ENCODE results near the gene TRPC4.

The TRPC4 gene

DNA sequence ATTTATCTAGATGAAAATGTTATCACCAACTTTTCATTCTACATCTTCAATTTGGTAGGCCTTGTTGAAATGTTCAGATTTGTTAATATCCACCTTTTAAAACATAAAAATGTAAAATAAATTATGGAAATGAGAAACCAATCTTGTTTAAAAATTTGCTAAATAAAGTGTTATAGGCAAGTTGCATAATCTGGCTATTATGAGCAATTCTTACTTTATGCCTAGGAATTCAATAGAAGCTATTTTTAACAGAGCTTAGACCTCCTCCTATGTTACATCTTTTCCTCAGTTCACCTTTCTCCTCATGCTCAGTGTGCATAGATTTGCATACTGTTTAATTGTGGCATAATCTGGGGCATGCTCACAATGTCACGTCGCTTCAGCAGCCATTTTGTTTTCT is 183.1 kb downstream of the TRPC4 start:
- Histone ChIP-seq H3K4me1 (no peaks in the 10 kb centered on the region), H3K36me3 (replicated peaks) (no peaks in the 10 kb centered on the region), H3K9me3 (no peaks in the 10 kb centered on the region), H3K27me3 (ENCODE audit: low read depth) (no peaks in the 10 kb centered on the region), H3K4me3 (no peak overlapping the region)
- in situ Hi-C loops (cut with MboI; ENCODE audit: low sequenced_read_pairs), result no loop called here
- DNase-seq (ENCODE audit: low spot score in 2 of 2), result no peak

DNA sequence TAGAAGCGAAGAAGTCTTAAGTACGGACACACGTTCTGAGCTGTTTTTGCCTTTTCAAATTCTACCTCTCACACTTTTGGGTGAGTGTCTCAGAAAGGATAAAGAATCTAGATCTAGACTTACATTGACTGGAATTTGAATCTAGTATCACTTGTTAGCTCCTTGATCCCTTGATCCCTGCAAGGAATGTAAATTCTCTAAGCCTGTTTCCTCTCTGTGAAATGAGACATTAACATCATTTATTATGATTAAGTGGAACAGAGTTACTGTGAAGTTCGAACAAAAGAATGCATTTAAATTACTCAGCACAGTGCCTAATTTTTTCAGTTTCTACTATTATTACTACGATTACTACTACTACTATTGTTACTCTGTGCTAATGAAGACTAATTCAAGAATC is 184.4 kb downstream of the TRPC4 start:
- no peak for DNase-seq (ENCODE audit: low spot score in 2 of 2)
- no peaks in the 10 kb centered on the region for H3K36me3 ChIP-seq (replicated peaks)
- no peak overlapping the region for H3K4me3 ChIP-seq
- H3K27me3 ChIP-seq (ENCODE audit: low read depth), result no peaks in the 10 kb centered on the region
- no peaks in the 10 kb centered on the region for H3K9me3 ChIP-seq
- in situ Hi-C loops (cut with MboI; ENCODE audit: low sequenced_read_pairs), result no loop called here
- H3K4me1 ChIP-seq, result no peaks in the 10 kb centered on the region

DNA sequence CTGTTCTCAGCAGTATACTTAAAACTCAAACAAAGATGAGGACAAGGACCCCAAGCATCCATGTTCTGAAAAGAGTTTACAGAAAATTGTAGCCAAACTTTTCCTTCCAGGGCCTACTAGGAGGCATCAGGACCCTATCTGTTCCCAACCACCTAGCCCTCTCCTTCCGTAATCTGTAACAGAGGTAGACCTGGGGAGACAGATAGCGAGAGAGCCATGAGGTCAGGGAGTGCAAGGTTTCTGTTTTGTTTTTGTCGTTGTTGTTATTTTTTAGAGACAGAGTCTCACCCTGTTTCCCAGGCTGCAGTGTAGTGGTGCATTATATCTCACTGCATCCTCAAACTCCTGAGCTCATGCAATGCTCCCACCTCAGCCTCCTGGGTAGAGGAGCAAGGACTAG is 187.1 kb downstream of the TRPC4 start:
- Histone ChIP-seq H3K36me3 (replicated peaks) (no peaks in the 10 kb centered on the region), H3K27me3 (ENCODE audit: low read depth) (no peaks in the 10 kb centered on the region), H3K9me3 (no peaks in the 10 kb centered on the region), H3K4me3 (no peak overlapping the region), H3K4me1 (no peaks in the 10 kb centered on the region)
- in situ Hi-C loops (cut with MboI; ENCODE audit: low sequenced_read_pairs), result no loop called here
- DNase-seq (ENCODE audit: low spot score in 2 of 2), result no peak

DNA sequence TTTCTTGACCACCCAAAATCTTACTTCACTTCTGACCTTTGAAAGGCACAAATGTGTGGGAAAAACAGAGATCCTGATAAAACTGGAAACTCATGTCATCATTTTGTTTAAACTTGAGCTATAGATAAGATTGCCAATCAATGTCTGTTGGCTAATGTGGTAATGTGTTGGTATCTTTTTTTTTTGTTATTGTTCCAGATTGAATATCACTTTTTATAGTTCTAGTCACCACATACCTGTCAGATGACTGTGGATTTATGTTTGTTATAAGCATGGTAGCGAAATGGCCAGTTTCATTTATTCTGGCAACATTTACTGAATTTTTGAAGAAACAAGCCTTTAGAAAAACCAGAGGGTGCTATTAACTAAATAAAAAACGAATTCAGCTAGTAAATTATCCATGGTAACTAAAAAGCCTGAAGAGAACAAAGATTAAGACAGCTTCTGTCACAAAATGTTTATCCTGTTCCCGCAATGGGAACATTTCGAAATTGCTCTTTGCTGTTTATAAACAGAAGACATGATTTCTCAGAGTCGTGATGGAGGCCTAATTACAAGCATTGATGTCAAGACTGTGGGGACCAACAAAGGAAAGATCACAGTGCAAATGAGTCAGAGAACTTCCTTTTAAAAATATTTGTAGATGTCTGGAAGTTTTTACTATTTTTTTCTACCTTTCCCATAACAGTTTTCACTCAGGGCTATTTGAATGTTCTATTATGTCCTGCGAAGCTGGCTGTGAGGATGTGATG is 188.1 kb downstream of the TRPC4 start:
- no peaks in the 10 kb centered on the region for H3K9me3 ChIP-seq
- no peaks in the 10 kb centered on the region for H3K36me3 ChIP-seq (replicated peaks)
- no peak overlapping the region for H3K4me3 ChIP-seq
- H3K27me3 ChIP-seq (ENCODE audit: low read depth), result no peaks in the 10 kb centered on the region
- in situ Hi-C loops (cut with MboI; ENCODE audit: low sequenced_read_pairs), result no loop called here
- no peak for DNase-seq (ENCODE audit: low spot score in 2 of 2)
- H3K4me1 ChIP-seq, result no peaks in the 10 kb centered on the region

DNA sequence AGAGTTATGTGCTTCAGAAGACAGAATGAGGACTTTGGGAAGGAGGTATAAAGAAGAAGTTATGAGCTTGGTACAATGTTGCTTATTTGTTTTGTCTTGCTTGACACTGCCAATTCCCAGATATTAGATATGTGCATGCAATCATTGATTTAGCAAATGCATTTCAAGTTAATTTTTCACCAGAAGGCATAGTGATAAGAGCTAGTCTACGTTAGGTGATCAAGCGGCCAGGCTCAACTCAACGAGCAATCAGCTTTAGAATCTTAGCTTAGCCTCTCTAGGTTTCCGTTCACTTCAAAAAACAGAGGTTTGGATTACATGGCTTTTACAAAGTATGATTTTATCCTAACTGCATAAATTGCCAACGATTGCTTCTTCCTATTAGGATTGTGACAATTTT is 189.4 kb downstream of the TRPC4 start:
- no peaks in the 10 kb centered on the region for H3K27me3 ChIP-seq (ENCODE audit: low read depth)
- no peaks in the 10 kb centered on the region for H3K36me3 ChIP-seq (replicated peaks)
- H3K9me3 ChIP-seq, result no peaks in the 10 kb centered on the region
- no peak overlapping the region for H3K4me3 ChIP-seq
- in situ Hi-C loops (cut with MboI; ENCODE audit: low sequenced_read_pairs), result no loop called here
- DNase-seq (ENCODE audit: low spot score in 2 of 2), result no peak
- no peaks in the 10 kb centered on the region for H3K4me1 ChIP-seq

DNA sequence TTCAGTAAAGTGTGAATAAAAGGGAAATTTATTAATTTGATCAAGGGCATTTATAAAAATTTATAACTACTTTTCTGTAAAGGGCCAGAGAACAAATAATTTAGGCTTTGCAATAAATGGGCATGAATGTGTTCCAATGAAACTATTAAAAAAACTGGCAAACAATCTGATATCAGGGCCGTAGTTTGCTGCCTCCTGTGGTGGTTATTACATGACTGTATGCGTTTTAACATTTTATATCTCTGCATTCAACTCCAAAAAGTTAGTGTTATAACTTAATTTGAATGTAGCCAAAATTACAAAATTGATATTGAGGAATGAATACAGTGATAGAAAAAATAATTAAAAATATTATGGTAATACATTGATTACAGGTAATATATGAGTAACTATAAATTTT is 190.5 kb downstream of the TRPC4 start:
- in situ Hi-C loops (cut with MboI; ENCODE audit: low sequenced_read_pairs), result no loop called here
- Histone ChIP-seq H3K27me3 (ENCODE audit: low read depth) (no peaks in the 10 kb centered on the region), H3K9me3 (no peaks in the 10 kb centered on the region), H3K4me1 (no peaks in the 10 kb centered on the region), H3K36me3 (replicated peaks) (no peaks in the 10 kb centered on the region), H3K4me3 (no peak overlapping the region)
- DNase-seq (ENCODE audit: low spot score in 2 of 2), result no peak

DNA sequence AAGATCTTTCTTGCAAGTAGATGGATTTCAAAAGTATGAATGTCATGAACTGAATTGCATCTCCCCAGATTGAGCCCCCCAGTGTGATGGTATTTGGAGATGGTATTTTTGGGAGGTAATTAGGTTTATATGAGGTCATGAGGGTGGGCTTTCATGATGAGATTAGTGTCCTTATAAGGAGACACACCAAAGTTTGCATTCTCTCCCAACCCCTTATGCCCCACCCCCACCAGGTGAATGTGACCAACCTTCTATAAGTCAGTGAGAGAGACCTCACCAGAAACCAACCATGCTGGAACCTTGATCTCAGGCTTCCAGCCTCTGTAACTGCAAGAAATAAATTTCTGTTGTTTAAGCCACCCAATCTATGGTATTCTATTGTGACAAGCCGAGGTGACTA is 199.7 kb downstream of the TRPC4 start:
- Histone ChIP-seq H3K9me3 (no peaks in the 10 kb centered on the region), H3K4me3 (no peak overlapping the region), H3K36me3 (replicated peaks) (no peaks in the 10 kb centered on the region), H3K27me3 (ENCODE audit: low read depth) (no peaks in the 10 kb centered on the region), H3K4me1 (no peaks in the 10 kb centered on the region)
- DNase-seq (ENCODE audit: low spot score in 2 of 2), result no peak
- in situ Hi-C loops (cut with MboI; ENCODE audit: low sequenced_read_pairs), result no loop called here

DNA sequence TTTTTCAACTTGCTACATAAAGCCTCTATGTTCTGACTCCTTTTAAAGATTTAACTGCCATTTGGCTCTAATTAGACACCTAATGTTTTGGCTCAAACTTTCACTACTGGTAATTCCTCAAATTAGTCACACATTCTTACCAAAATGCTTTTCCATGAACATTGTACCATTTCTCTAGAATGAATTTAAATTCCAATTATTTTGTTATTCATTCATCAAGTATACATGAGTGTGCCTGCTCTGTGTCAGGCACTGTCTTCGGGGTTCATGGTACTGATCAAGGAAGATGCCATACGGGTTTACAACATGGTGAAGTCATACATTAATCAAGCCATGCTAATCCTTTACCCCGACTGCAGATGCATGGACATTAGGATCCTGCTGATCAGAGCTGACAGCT is 201.9 kb downstream of the TRPC4 start:
- in situ Hi-C loops (cut with MboI; ENCODE audit: low sequenced_read_pairs), result no loop called here
- Histone ChIP-seq H3K4me3 (no peak overlapping the region), H3K36me3 (replicated peaks) (no peaks in the 10 kb centered on the region), H3K9me3 (no peaks in the 10 kb centered on the region), H3K4me1 (no peaks in the 10 kb centered on the region), H3K27me3 (ENCODE audit: low read depth) (no peaks in the 10 kb centered on the region)
- no peak for DNase-seq (ENCODE audit: low spot score in 2 of 2)

DNA sequence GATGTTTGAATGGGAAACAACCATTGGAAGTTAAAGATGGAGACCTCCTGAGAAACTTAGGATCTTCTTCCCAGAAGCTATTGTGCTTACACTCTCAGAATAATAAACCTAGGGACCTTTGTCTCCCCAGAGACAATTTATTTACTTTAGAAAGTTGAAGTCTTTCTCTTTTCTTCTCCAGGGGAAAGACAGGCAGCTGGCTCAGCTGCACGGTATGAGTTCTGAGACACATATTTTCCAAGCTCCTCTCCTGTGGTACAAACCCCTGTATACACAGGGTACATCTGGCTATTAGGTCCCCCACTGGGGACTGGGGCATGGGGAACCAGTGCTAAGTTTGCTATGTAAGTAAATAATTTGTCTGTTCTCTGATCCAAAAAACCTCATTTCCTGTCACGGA is 203.5 kb downstream of the TRPC4 start:
- in situ Hi-C loops (cut with MboI; ENCODE audit: low sequenced_read_pairs), result no loop called here
- no peak overlapping the region for H3K4me3 ChIP-seq

DNA sequence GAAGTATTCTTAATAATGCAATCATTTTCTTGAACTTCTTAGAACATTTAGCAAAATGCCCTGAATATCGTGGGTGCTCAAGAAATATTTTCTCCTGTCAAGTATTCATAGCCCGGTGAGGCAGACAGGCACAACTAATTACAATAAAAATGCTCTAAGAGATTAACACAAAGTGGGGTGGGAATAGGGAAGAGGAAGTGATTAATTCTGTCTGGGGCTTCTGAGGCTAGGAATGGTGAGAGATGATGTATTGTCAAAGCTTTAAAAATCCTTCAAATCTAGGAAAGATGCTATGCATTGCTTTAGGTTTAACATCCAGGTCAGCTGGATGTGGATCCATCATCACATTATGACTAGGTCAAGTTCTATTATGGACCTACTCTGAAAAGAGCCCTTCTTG is 204.2 kb downstream of the TRPC4 start:
- H3K36me3 ChIP-seq (replicated peaks), result no peaks in the 10 kb centered on the region
- H3K4me3 ChIP-seq, result no peak overlapping the region
- H3K27me3 ChIP-seq (ENCODE audit: low read depth), result no peaks in the 10 kb centered on the region
- DNase-seq (ENCODE audit: low spot score in 2 of 2), result no peak
- in situ Hi-C loops (cut with MboI; ENCODE audit: low sequenced_read_pairs), result no loop called here
- no peaks in the 10 kb centered on the region for H3K4me1 ChIP-seq
- H3K9me3 ChIP-seq, result no peaks in the 10 kb centered on the region

More for the DNA sequence above, 203.5 kb downstream of the TRPC4 start:
- DNase-seq (ENCODE audit: low spot score in 2 of 2), result no peak
- H3K36me3 ChIP-seq (replicated peaks), result no peaks in the 10 kb centered on the region
- H3K9me3 ChIP-seq, result no peaks in the 10 kb centered on the region
- H3K4me1 ChIP-seq, result no peaks in the 10 kb centered on the region
- H3K27me3 ChIP-seq (ENCODE audit: low read depth), result no peaks in the 10 kb centered on the region

DNA sequence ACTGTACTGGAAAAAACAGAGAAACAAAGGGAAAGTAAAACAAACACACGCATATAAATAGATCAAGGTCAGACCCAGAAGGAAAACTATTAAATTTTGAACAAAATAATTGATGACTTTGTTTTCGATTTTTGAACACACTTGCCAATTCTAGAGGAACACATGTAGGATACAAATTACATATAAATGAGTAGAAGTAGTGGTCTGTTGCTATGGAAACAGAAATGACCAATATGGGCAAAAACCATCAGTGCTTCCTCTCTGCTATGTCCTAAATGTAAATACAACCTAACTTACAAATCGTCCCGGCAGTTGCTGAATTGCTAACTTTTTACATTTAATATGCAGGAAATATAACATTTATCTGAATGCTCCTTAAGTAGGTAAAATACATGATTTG is 205.8 kb downstream of the TRPC4 start:
- no peaks in the 10 kb centered on the region for H3K27me3 ChIP-seq (ENCODE audit: low read depth)
- no peak overlapping the region for H3K4me3 ChIP-seq
- no peaks in the 10 kb centered on the region for H3K9me3 ChIP-seq
- no peaks in the 10 kb centered on the region for H3K4me1 ChIP-seq
- in situ Hi-C loops (cut with MboI; ENCODE audit: low sequenced_read_pairs), result no loop called here
- H3K36me3 ChIP-seq (replicated peaks), result no peaks in the 10 kb centered on the region
- no peak for DNase-seq (ENCODE audit: low spot score in 2 of 2)

DNA sequence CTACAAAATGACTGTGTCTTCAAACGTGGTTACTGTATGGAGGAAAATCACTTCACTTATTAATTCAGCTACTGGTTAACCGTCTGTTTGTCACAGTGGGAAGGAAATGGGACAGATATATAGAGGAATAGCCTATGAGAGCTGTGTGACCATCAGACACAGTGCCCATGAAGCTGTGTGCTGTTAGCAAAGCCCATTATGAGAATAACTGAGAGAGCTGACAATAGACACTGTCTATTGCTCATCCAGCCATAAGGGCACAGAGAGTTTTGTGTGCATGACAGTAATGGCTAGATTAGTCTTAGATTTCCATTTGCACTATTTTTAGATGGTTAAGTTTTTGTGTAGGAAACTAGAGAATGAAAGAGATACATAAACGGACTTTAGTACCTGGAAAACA is 206.9 kb downstream of the TRPC4 start:
- Histone ChIP-seq H3K4me3 (no peak overlapping the region), H3K36me3 (replicated peaks) (no peaks in the 10 kb centered on the region), H3K27me3 (ENCODE audit: low read depth) (no peaks in the 10 kb centered on the region), H3K9me3 (no peaks in the 10 kb centered on the region), H3K4me1 (no peaks in the 10 kb centered on the region)
- in situ Hi-C loops (cut with MboI; ENCODE audit: low sequenced_read_pairs), result no loop called here
- no peak for DNase-seq (ENCODE audit: low spot score in 2 of 2)

DNA sequence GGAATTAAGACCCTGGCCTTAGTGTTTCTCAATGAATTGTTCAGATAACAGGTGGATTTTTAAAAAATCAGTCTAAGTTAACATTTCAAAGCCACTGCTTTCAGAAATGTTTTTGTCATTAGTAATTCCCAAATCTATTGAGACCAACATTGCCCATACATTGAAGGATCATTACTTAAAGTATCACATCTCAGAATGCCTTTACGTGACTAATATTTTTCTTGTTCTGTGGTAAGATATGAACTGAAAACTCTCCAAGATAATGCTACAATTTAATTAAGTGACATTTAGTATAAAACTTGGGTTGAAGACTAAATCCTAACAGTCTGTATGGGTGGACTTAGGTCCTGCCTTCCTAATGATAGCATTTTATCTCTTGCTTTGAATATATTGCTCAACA is 211.6 kb downstream of the TRPC4 start:
- Histone ChIP-seq H3K4me3 (no peak overlapping the region), H3K27me3 (ENCODE audit: low read depth) (no peaks in the 10 kb centered on the region), H3K36me3 (replicated peaks) (no peaks in the 10 kb centered on the region), H3K4me1 (no peaks in the 10 kb centered on the region), H3K9me3 (no peaks in the 10 kb centered on the region)
- no peak for DNase-seq (ENCODE audit: low spot score in 2 of 2)
- in situ Hi-C loops (cut with MboI; ENCODE audit: low sequenced_read_pairs), result no loop called here

DNA sequence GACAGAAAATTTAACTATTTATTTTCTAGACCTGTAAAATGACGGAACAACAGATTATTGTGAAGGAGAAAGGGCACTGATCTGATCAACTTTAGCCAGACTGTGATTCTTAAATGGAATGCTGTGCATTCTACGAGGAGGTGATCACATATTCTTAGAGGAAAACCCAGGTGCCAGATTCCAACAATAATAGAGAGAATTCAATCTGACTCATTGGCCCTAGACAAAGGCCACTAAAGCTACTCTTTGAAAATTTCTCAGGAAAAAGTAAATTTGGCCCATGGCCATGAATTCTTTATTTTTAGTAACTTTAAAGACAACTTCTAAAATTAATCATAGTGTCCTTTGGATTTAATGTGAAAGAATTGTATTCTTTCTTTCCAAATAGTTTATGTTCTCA is 212.4 kb downstream of the TRPC4 start:
- Histone ChIP-seq H3K36me3 (replicated peaks) (no peaks in the 10 kb centered on the region), H3K27me3 (ENCODE audit: low read depth) (no peaks in the 10 kb centered on the region), H3K4me3 (no peak overlapping the region), H3K4me1 (no peaks in the 10 kb centered on the region), H3K9me3 (no peaks in the 10 kb centered on the region)
- in situ Hi-C loops (cut with MboI; ENCODE audit: low sequenced_read_pairs), result no loop called here
- no peak for DNase-seq (ENCODE audit: low spot score in 2 of 2)

DNA sequence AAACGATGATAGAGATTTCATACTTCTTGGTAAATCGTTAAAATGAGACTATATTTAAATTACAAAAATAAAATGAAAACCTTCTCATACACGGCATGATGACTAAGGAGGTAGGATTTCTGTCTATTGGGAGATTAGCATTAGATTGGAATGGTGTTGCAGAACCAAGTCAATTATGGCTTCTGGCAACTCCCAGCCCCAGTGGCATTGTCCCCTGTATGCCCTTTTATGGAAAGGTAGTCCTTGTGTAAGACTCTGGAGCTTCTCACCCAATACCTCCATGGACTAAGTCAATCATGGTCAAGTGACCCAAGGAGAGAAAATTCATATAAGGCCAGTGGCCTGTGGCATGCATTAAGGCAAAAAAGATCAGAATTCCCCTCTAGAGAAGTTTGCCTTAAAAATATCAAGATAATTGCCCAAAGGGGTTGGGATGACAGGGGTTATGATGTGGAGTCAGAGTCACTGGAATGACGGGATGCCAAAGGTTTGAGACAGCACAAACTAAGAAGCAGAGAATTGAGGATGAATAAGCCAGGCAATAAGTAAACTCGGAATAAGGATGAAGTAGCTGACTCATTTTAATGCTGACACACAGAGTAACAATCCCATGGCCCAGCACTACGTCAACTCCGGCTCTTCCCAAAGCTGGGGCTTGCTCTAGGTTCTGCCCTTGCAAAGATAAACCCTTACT is 213.2 kb downstream of the TRPC4 start:
- H3K27me3 ChIP-seq (ENCODE audit: low read depth), result no peaks in the 10 kb centered on the region
- H3K36me3 ChIP-seq (replicated peaks), result no peaks in the 10 kb centered on the region
- in situ Hi-C loops (cut with MboI; ENCODE audit: low sequenced_read_pairs), result no loop called here
- no peaks in the 10 kb centered on the region for H3K9me3 ChIP-seq
- no peaks in the 10 kb centered on the region for H3K4me1 ChIP-seq
- no peak overlapping the region for H3K4me3 ChIP-seq
- no peak for DNase-seq (ENCODE audit: low spot score in 2 of 2)
